Naive thymus-derived CD4-positive, alpha-beta T cell (primary cell): Measurements from ENCODE around the gene BCL7A. TPM values are rescaled to one million over a fixed set of nuclear protein-coding genes. Genes with fewer than 3 reads are reported as not detected.

ENCODE experiments used
- ATAC-seq: fragments of 150-1000 bp; cut with Tn5 transposase; 2 replicates; pipeline ENCODE4 v1.10.0; 2021; ENCODE audit warnings: mild to moderate bottlenecking, moderate library complexity
- CTCF ChIA-PET: fragments of 350-600 bp; sonication (Branson Sonifier 250); formaldehyde crosslinking; loops from one replicate; lab custom pipeline; 2021; ENCODE audit warnings: antibody characterized with exemption; lab: Charles Lee
- POLR2A ChIA-PET: fragments of 350-600 bp; sonication (Branson Sonifier 250); formaldehyde crosslinking; loops from one replicate; lab custom pipeline; 2021; ENCODE audit warnings: antibody characterized with exemption, inconsistent platforms; lab: Charles Lee
- DNase-seq, 9 donors: peaks; one replicate each; pipeline versions ENCODE4 v3.0.0 to v3.0.0-alpha.2; 2020 to 2022; ENCODE audit warnings: mixed read lengths in 1 of 9
- H3K27ac ChIP-seq: one replicate; pipeline ENCODE4 v1.7.0; 2013; ENCODE audit warnings: mild to moderate bottlenecking, low read depth, low read length, moderate library complexity
- H3K27me3 ChIP-seq, 2 donors: one replicate each; pipeline ENCODE4 v1.7.0; 2013; ENCODE audit warnings: low read length in 2 of 2, mild to moderate bottlenecking in 2 of 2, moderate library complexity in 2 of 2; ENCODE audit not compliant: control insufficient read depth in 2 of 2, insufficient read depth in 2 of 2
- H3K36me3 ChIP-seq, 3 experiments: 1 replicate in 2 of 3; 2 replicates in 1 of 3; pipeline ENCODE4 v1.7.0; 2013; ENCODE audit warnings: low read length in 3 of 3, mild to moderate bottlenecking in 3 of 3, moderate library complexity in 1 of 3; ENCODE audit not compliant: insufficient read depth in 3 of 3, control insufficient read depth in 2 of 3
- H3K4me1 ChIP-seq, 2 donors: one replicate each; pipeline ENCODE4 v1.7.0; 2013; ENCODE audit warnings: low read length in 2 of 2, mild to moderate bottlenecking in 2 of 2, moderate library complexity in 1 of 2; ENCODE audit not compliant: control insufficient read depth in 2 of 2, insufficient read depth in 2 of 2
- H3K4me3 ChIP-seq: 2 replicates; pipeline ENCODE4 v1.7.0; 2013; ENCODE audit warnings: mild to moderate bottlenecking, low read length
- H3K9me3 ChIP-seq, 3 experiments: 1 replicate in 2 of 3; 2 replicates in 1 of 3; pipeline ENCODE4 v1.7.0; 2013; ENCODE audit warnings: low read length in 3 of 3; ENCODE audit not compliant: control insufficient read depth in 2 of 3
- H3K27ac Mint-ChIP-seq, 9 donors: one replicate each; pipeline ENCODE4 v1.8.0; 2020 to 2022; ENCODE audit warnings: mixed read lengths in 9 of 9, mild to moderate bottlenecking in 8 of 9, moderate library complexity in 5 of 9, inconsistent platforms in 2 of 9
- H3K27me3 Mint-ChIP-seq, 5 donors: one replicate each; pipeline ENCODE4 v1.8.0; 2021 to 2022; ENCODE audit warnings: mixed read lengths in 5 of 5, mild to moderate bottlenecking in 1 of 5
- H3K36me3 Mint-ChIP-seq, 5 donors: one replicate each; pipeline ENCODE4 v1.8.0; 2020 to 2022; ENCODE audit warnings: mixed read lengths in 5 of 5, mild to moderate bottlenecking in 3 of 5, inconsistent platforms in 1 of 5
- H3K4me1 Mint-ChIP-seq, 7 donors: one replicate each; pipeline ENCODE4 v1.8.0; 2020 to 2022; ENCODE audit warnings: mixed read lengths in 7 of 7, mild to moderate bottlenecking in 3 of 7, inconsistent platforms in 1 of 7
- H3K4me3 Mint-ChIP-seq, 10 donors: one replicate each; pipeline ENCODE4 v1.8.0; 2020 to 2022; ENCODE audit warnings: mild to moderate bottlenecking in 10 of 10, mixed read lengths in 10 of 10, moderate library complexity in 6 of 10, inconsistent platforms in 2 of 10
- H3K9me3 Mint-ChIP-seq, 11 donors: one replicate each; pipeline ENCODE4 v1.8.0; 2020 to 2022; ENCODE audit warnings: mixed read lengths in 11 of 11, mild to moderate bottlenecking in 4 of 11, inconsistent platforms in 1 of 11, moderate library complexity in 1 of 11
- intact Hi-C, 2 donors: fragments of 100-400 bp; cut with micrococcal nuclease; formaldehyde crosslinking; loops; one replicate each; pipeline ENCODE4 v1.15.1; 2023
- polyA plus RNA-seq, 2 donors: library from polyadenylated mRNA; unstranded; fragments of 300-500 nt; fragmentation: Illumina TruSeq; gene quantifications; one replicate each; pipeline ENCODE4 v1.2.3, GENCODE V29; 2021
- total RNA-seq, 6 experiments: library from RNA in 5 of 6; stranded (reverse) in 5 of 6; gene quantifications; 1 replicate in 5 of 6; 2 replicates in 1 of 6; pipeline ENCODE4 v1.2.3 and lab custom pipeline; 2021 to 2026

BCL7A gene
- total and polyA plus RNA-seq, 7 experiments from 2014 or later: 4.0 to 11.9 (median 5.4) TPM

DNA sequence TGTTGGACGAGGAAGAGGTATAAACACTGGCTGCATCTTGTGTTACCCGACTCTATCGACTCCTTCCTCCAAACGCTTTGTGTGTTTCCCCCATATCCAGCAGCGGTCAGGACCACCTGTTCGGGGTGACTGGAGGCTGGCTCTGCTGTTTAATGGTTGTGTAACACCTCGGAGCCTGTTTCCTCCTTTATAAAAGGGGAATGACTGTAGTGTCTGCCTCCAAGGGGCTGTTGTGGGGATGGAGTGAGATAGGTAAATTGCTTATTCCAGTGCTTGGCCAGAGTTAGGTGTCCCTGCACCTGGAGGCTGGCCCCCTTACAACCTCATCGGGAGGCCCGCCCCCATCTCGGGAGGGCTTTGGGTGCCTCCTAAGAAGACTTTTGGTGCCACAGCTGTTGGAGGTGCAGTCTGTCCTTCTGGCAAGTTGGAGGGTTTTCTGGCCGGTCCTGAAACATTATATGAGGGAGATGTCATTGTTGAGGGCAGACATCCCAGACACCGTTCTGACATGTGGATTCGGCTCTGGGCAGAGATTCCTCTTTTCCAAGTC, 57.9 kb downstream of the BCL7A start:
- Histone ChIP-seq H3K4me1 (peaks cover 31 to 32% of the 10 kb centered on the region in 2 donors), H3K9me3 (no peaks in the 10 kb centered on the region), H3K4me3 (peak overlapping the region; percentile 66), H3K36me3 (peaks cover 0 to 5% (median 0%) of the 10 kb centered on the region in 3 experiments), H3K27ac (peak overlapping the region; percentile 82), H3K27me3 (no peaks in the 10 kb centered on the region)
- peaks cover 0 to 2% (median 0%) of the 10 kb centered on the region in 11 donors for H3K9me3 Mint-ChIP-seq
- ChIA-PET POLR2A (interaction anchor here (0.6 to 8.8 kb wide), 6 partner anchors 11 to 407 kb away, joined by 3 to 150 read pairs (median 34); no protein-coding TSS in a partner anchor), CTCF (interaction anchor here (1.0 to 3.7 kb wide), 3 partner anchors 20 to 26 kb away, joined by 3 to 30 read pairs (median 3); no protein-coding TSS in a partner anchor)
- H3K4me3 Mint-ChIP-seq: peak overlapping the region; percentile 85 to 100 (median 98)
- H3K4me1 Mint-ChIP-seq: peaks cover 7 to 57% (median 40%) of the 10 kb centered on the region in 7 donors
- DNase-seq (peak in 2 of 9 donors; percentile 33 to 43), ATAC-seq (no peak)
- H3K27me3 Mint-ChIP-seq: no peaks in the 10 kb centered on the region
- intact Hi-C loops: loop anchor here (1.0 to 10.0 kb wide), 4 partner anchors 9 to 885 kb away; partner anchors contain the start of genes ABCB9 (in 1 of the 2), CFAP251 (in 1 of the 2) and RHOF (in 1 of the 2)
- H3K27ac Mint-ChIP-seq: peak overlapping the region; percentile 82 to 99 (median 88)
- peaks cover 0 to 27% (median 8%) of the 10 kb centered on the region in 5 donors for H3K36me3 Mint-ChIP-seq

DNA sequence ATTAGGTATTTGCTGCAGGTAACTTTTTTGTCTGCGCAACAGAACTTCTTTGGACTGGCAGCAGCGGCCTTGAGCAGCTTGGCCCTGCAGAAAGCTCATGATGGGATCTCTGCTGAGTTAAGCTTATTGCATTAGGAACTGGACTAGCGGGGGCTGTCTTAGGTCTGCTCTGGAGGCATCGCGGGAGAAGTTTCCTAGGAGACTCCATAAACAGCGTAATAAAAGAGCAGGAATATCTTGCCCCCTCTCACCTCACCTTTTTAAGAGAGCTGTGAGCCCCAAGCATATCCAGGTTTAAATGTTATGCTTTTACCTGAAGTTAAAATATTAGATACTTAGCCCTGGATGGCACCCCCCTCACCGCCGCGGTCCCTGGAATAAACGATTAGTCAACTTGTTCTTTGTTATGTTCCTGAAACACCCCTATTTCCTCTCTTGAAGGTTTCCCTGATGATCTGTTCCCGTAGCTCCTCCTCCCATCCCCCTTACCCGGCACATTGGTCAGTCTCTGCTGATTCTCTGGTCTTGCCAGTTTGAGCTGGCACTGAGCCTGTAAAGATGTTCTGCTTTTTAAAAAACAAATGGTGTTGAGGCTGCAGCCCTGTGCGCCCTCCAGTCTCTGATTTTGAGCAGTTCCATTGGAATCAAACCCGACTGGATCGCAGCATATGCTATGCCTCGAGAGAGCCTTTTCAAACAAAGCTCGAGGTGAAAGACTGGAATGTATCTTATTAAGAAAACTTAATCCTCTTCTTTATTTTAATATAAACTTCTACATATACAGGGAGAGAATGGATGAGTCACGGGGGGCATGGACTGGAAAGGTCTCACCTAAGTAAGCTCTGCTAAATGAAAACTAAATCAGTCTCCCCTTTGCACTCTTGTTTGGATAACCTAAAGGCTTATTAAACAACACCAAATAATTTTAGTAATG, 58.7 kb downstream of the BCL7A start:
- Mint-ChIP-seq H3K27ac (peak overlapping the region; percentile 82 to 99 (median 88)), H3K9me3 (peaks cover 0 to 2% (median 0%) of the 10 kb centered on the region in 11 donors), H3K36me3 (peaks cover 0 to 28% (median 8%) of the 10 kb centered on the region in 5 donors), H3K4me3 (peak overlapping the region; percentile 85 to 100 (median 98)), H3K4me1 (peaks cover 7 to 60% (median 41%) of the 10 kb centered on the region in 7 donors), H3K27me3 (no peaks in the 10 kb centered on the region)
- ChIA-PET CTCF (interaction anchor here (0.5 to 3.7 kb wide), 9 partner anchors 9 to 1902 kb away, joined by 3 to 30 read pairs (median 3); no protein-coding TSS in a partner anchor), POLR2A (interaction anchor here (1.0 to 8.8 kb wide), 9 partner anchors 8 to 408 kb away, joined by 3 to 150 read pairs (median 6); no protein-coding TSS in a partner anchor)
- H3K4me3 ChIP-seq: peak overlapping the region; percentile 66
- peaks cover 32 to 33% of the 10 kb centered on the region in 2 donors for H3K4me1 ChIP-seq
- H3K27me3 ChIP-seq: no peaks in the 10 kb centered on the region
- DNase-seq: no peak
- intact Hi-C loops: loop anchor here in 1 of 2 donors (1.0 to 10.0 kb wide), 4 partner anchors 19 to 884 kb away; partner anchors contain the start of gene ABCB9
- H3K27ac ChIP-seq: peak overlapping the region; percentile 82
- peaks cover 0 to 5% (median 0%) of the 10 kb centered on the region in 3 experiments for H3K36me3 ChIP-seq
- no peak for ATAC-seq
- H3K9me3 ChIP-seq: no peaks in the 10 kb centered on the region

DNA sequence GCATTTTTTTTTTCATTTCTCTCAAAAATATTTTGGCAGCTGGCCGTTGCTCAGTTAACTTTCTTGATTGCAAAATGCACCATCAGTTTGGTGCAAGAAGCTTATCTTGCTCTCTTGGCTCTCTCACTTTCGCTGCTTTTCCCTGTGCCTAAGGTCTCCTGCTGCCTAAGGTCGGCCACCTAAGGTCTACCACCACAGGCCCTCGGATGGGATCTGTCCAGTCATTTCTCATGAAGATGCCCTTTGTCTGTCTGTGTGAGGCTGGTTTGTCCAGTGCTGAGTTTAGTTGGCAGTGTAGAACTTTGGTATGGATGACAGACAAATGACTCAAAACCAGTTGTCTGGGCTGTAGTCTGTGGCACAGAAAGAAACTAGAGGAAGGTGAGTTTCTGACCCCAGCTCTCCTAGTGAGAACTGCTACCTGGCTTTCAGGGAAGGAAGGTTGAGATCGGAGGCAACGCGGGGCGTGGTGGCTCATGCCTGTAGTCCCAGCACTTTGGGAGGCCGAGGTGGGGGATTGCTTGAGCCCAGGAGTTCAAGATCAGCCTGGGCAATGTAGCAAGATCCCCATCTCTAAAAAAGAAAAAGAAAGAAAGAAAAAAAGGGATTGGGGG, 59.5 kb downstream of the BCL7A start:
- peaks cover 0 to 10% (median 0%) of the 10 kb centered on the region in 3 experiments for H3K36me3 ChIP-seq
- intact Hi-C loops: loop anchor here in 1 of 2 donors (1.0 to 10.0 kb wide), 4 partner anchors 18 to 884 kb away; partner anchors contain the start of gene ABCB9
- peaks cover 0 to 32% (median 15%) of the 10 kb centered on the region in 5 donors for H3K36me3 Mint-ChIP-seq
- H3K27ac Mint-ChIP-seq: peak overlapping the region; percentile 82 to 99 (median 88)
- no peaks in the 10 kb centered on the region for H3K27me3 ChIP-seq
- peak overlapping the region; percentile 82 for H3K27ac ChIP-seq
- no peaks in the 10 kb centered on the region for H3K27me3 Mint-ChIP-seq
- peak overlapping the region; percentile 85 to 100 (median 98) for H3K4me3 Mint-ChIP-seq
- peaks cover 5 to 66% (median 45%) of the 10 kb centered on the region in 7 donors for H3K4me1 Mint-ChIP-seq
- peaks cover 32 to 41% of the 10 kb centered on the region in 2 donors for H3K4me1 ChIP-seq
- POLR2A ChIA-PET: interaction anchor here (0.6 to 8.8 kb wide), 12 partner anchors 9 to 679 kb away, joined by 3 to 150 read pairs (median 4); no protein-coding TSS in a partner anchor
- peak overlapping the region; percentile 66 for H3K4me3 ChIP-seq
- H3K9me3 ChIP-seq: no peaks in the 10 kb centered on the region
- no peak for DNase-seq
- H3K9me3 Mint-ChIP-seq: peaks cover 0 to 2% (median 0%) of the 10 kb centered on the region in 11 donors
- CTCF ChIA-PET: interaction anchor here (0.9 to 3.7 kb wide), 8 partner anchors 8 to 385 kb away, joined by 3 to 30 read pairs (median 4); no protein-coding TSS in a partner anchor
- ATAC-seq: no peak

DNA sequence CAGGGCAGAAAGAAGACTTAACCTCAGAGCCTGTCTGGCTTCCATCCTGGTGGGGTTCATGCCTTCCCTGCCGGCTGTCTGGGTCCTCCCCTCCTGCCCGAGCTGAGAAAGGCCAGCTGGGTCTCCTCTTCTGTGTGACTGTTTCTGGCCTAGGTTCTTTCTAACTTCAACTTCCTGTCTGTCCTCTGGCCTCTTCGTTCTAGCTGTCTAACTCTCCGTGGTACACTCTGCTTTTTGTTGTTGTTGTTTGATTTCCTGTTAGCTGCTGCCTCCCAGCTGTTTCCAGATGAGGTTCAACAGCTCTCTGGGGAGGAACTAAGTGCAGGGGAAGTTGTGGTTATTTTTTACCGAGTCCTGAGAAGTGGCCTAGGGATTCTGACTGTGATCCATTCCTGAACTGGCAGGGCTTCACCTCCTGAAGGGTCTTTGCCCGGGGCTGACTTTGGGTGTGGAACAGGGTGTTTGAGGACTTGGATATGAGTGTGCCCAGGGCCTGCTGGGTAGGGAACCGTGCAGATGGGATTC, 60.1 kb downstream of the BCL7A start:
- H3K4me1 Mint-ChIP-seq: peaks cover 4 to 67% (median 51%) of the 10 kb centered on the region in 7 donors
- Histone ChIP-seq H3K9me3 (no peaks in the 10 kb centered on the region), H3K27ac (peak overlapping the region; percentile 82), H3K4me3 (peak overlapping the region; percentile 66), H3K36me3 (peaks cover 0 to 10% (median 0%) of the 10 kb centered on the region in 3 experiments), H3K4me1 (peaks cover 32 to 46% of the 10 kb centered on the region in 2 donors), H3K27me3 (no peaks in the 10 kb centered on the region)
- ATAC-seq (peak; percentile 36), DNase-seq (peak in 7 of 9 donors; percentile 32 to 67 (median 62))
- CTCF ChIA-PET: interaction anchor here (1.2 to 3.7 kb wide), 5 partner anchors 10 to 41 kb away, joined by 3 to 30 read pairs (median 5); no protein-coding TSS in a partner anchor
- H3K36me3 Mint-ChIP-seq: peaks cover 0 to 32% (median 15%) of the 10 kb centered on the region in 5 donors
- POLR2A ChIA-PET: interaction anchor here (0.6 to 8.8 kb wide), 10 partner anchors 8 to 1880 kb away, joined by 3 to 150 read pairs (median 4); no protein-coding TSS in a partner anchor
- H3K27ac Mint-ChIP-seq: peak overlapping the region; percentile 82 to 99 (median 88)
- no peaks in the 10 kb centered on the region for H3K27me3 Mint-ChIP-seq
- intact Hi-C loops: loop anchor here (1.0 to 10.0 kb wide), 4 partner anchors 18 to 883 kb away; partner anchors contain the start of gene ABCB9 (in 1 of the 2)
- peaks cover 0 to 2% (median 0%) of the 10 kb centered on the region in 11 donors for H3K9me3 Mint-ChIP-seq
- H3K4me3 Mint-ChIP-seq: peak overlapping the region; percentile 85 to 100 (median 98)

DNA sequence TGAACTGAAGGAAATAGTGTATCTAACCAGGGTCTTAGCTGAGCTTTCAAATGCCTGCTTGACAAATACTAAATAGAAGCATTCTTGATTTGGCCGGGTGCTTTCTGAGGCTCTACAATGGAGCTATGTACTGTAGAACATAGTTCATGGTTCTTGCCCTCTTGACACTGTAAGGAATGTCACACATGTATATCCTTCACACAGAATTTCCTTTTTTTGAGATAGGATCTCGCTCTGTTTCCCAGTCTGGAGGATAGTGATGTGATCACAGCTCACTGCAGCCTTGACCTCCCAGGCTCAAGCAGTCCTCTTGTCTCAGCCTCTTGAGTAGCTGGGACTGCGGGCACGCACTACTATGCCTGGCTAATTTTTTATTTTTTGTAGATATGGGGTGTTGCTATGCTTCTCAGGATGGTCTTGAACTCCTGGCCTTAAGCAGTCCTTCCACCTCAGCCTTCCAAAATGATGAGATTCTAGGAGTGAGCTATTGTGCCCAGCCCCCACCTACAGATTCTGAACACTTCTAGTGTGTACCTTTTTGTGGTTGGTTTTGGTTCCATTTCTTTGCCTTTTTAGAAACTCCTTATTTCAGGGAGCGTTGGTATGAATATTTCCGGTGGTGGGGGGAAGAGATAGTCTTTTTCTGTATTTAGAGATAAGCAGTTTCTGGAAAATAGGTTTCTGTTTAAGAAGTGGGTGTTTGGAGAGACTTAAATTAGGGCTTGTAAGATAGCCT, 61.1 kb downstream of the BCL7A start:
- ATAC-seq (no peak), DNase-seq (peak in 1 of 9 donors; percentile 27)
- peaks cover 30 to 51% of the 10 kb centered on the region in 2 donors for H3K4me1 ChIP-seq
- H3K27ac ChIP-seq: peak overlapping the region; percentile 82
- peak overlapping the region; percentile 66 for H3K4me3 ChIP-seq
- Mint-ChIP-seq H3K36me3 (peaks cover 5 to 32% (median 16%) of the 10 kb centered on the region in 5 donors), H3K27me3 (no peaks in the 10 kb centered on the region), H3K27ac (peak overlapping the region; percentile 82 to 99 (median 88)), H3K9me3 (peaks cover 0 to 2% (median 0%) of the 10 kb centered on the region in 11 donors), H3K4me3 (peak overlapping the region; percentile 85 to 100 (median 98)), H3K4me1 (peaks cover 3 to 74% (median 61%) of the 10 kb centered on the region in 7 donors)
- H3K27me3 ChIP-seq: no peaks in the 10 kb centered on the region
- ChIA-PET CTCF (interaction anchor here (0.7 to 3.7 kb wide), 5 partner anchors 11 to 39 kb away, joined by 3 to 30 read pairs (median 5); no protein-coding TSS in a partner anchor), POLR2A (interaction anchor here (0.6 to 8.8 kb wide), 7 partner anchors 7 to 1446 kb away, joined by 3 to 150 read pairs (median 3); no protein-coding TSS in a partner anchor)
- no peaks in the 10 kb centered on the region for H3K9me3 ChIP-seq
- intact Hi-C loops: loop anchor here (1.0 to 10.0 kb wide), 2 partner anchors 28 to 882 kb away; partner anchors contain the start of gene ABCB9 (in 1 of the 2)
- peaks cover 0 to 10% (median 0%) of the 10 kb centered on the region in 3 experiments for H3K36me3 ChIP-seq
